H9 (cell line): ENCODE measurements around the gene CCN5. TPM values are rescaled to one million over a fixed set of nuclear protein-coding genes. Genes with fewer than 3 reads are reported as not detected.

Experiments used
- DNase-seq: peaks from one replicate; pipeline ENCODE4 v3.0.0-alpha.2; 2017
- H2AFZ ChIP-seq: one replicate; pipeline ENCODE4 v1.6.1; 2013; ENCODE audit warnings: mild to moderate bottlenecking, low read length, control low read depth, moderate library complexity
- H2AK5ac ChIP-seq: 2 replicates; pipeline ENCODE4 v1.6.1; 2013; ENCODE audit warnings: low read length, control low read depth, mixed read lengths; ENCODE audit not compliant: insufficient read length
- H2BK120ac ChIP-seq: one replicate; pipeline ENCODE4 v1.6.1; 2013; ENCODE audit warnings: low read depth, mild to moderate bottlenecking, low read length, control low read depth, inconsistent platforms; ENCODE audit not compliant: poor library complexity, severe bottlenecking
- H2BK12ac ChIP-seq: 2 replicates; pipeline ENCODE4 v1.6.1; 2013; ENCODE audit warnings: low read length, control low read depth, mixed read lengths, low read depth; ENCODE audit not compliant: insufficient read length
- H2BK15ac ChIP-seq: 2 replicates; pipeline ENCODE4 v1.6.1; 2013; ENCODE audit warnings: low read depth, low read length, control low read depth
- H2BK20ac ChIP-seq: one replicate; pipeline ENCODE4 v1.6.1; 2013; ENCODE audit warnings: low read depth, mild to moderate bottlenecking, low read length, control low read depth, inconsistent platforms; ENCODE audit not compliant: poor library complexity, severe bottlenecking
- H2BK5ac ChIP-seq: 2 replicates; pipeline ENCODE4 v1.6.1; 2013; ENCODE audit warnings: low read length, control low read depth, mixed read lengths; ENCODE audit not compliant: insufficient read length
- H3K14ac ChIP-seq: 2 replicates; pipeline ENCODE4 v1.6.1; 2013; ENCODE audit warnings: low read length, control low read depth; ENCODE audit not compliant: insufficient read depth
- H3K18ac ChIP-seq: 2 replicates; pipeline ENCODE4 v1.6.1; 2013; ENCODE audit warnings: low read depth, mild to moderate bottlenecking, mixed read lengths, low read length, control low read depth; ENCODE audit not compliant: insufficient read length
- H3K23ac ChIP-seq: 2 replicates; pipeline ENCODE4 v1.6.1; 2013; ENCODE audit warnings: low read length, control low read depth, mixed read lengths, low read depth; ENCODE audit not compliant: insufficient read length
- H3K23me2 ChIP-seq: 2 replicates; pipeline ENCODE4 v1.6.1; 2013; ENCODE audit warnings: low read depth, mild to moderate bottlenecking, mixed read lengths, low read length, control low read depth; ENCODE audit not compliant: insufficient read length, poor library complexity, severe bottlenecking
- H3K27ac ChIP-seq: 2 replicates; pipeline ENCODE4 v1.5.1; 2013; ENCODE audit warnings: low read length, control low read depth, mixed read lengths, low read depth; ENCODE audit not compliant: insufficient read length
- H3K27me3 ChIP-seq: 2 replicates; pipeline ENCODE4 v1.6.1; 2013; ENCODE audit warnings: low read length, control low read depth, inconsistent platforms; ENCODE audit not compliant: insufficient read depth
- H3K4ac ChIP-seq: 2 replicates; pipeline ENCODE4 v1.6.1; 2013; ENCODE audit warnings: low read depth, mild to moderate bottlenecking, control low read depth, inconsistent platforms, low read length, moderate library complexity
- H3K4me1 ChIP-seq: 2 replicates; pipeline ENCODE4 v1.6.1; 2013; ENCODE audit warnings: low read length, control low read depth, inconsistent platforms; ENCODE audit not compliant: insufficient read depth
- H3K4me2 ChIP-seq: 2 replicates; pipeline ENCODE4 v1.6.1; 2013; ENCODE audit warnings: low read length, control low read depth, mixed read lengths; ENCODE audit not compliant: insufficient read length, insufficient read depth
- H3K56ac ChIP-seq: 2 replicates; pipeline ENCODE4 v1.6.1; 2013; ENCODE audit warnings: low read depth, mild to moderate bottlenecking, mixed read lengths, low read length, control low read depth; ENCODE audit not compliant: insufficient read length
- H3K79me1 ChIP-seq: 2 replicates; pipeline ENCODE4 v1.6.1; 2013; ENCODE audit warnings: low read depth, mild to moderate bottlenecking, moderate library complexity, low read length, control low read depth, inconsistent platforms; ENCODE audit not compliant: insufficient read depth, poor library complexity, severe bottlenecking
- H3K79me2 ChIP-seq: 2 replicates; pipeline ENCODE4 v1.6.1; 2013; ENCODE audit warnings: low read length, control low read depth, inconsistent platforms; ENCODE audit not compliant: insufficient read depth
- H3K9ac ChIP-seq: 2 replicates; pipeline ENCODE4 v1.6.1; 2013; ENCODE audit warnings: low read length, control low read depth, mixed read lengths; ENCODE audit not compliant: insufficient read length; ENCODE audit errors: extremely low read depth
- H3K9me3 ChIP-seq: one replicate; pipeline ENCODE4 v1.6.1; 2013; ENCODE audit warnings: low read depth, low read length, inconsistent platforms; ENCODE audit not compliant: control insufficient read depth
- H3T11ph ChIP-seq: one replicate; pipeline ENCODE4 v1.6.1; 2013; ENCODE audit warnings: mild to moderate bottlenecking, low read length, control low read depth, inconsistent platforms
- H4K20me1 ChIP-seq: one replicate; pipeline ENCODE4 v1.6.1; 2013; ENCODE audit not compliant: control insufficient read depth, insufficient read length, insufficient read depth
- H4K5ac ChIP-seq: 2 replicates; pipeline ENCODE4 v1.6.1; 2013; ENCODE audit warnings: low read depth, mild to moderate bottlenecking, mixed read lengths, low read length, control low read depth; ENCODE audit not compliant: insufficient read length
- H4K8ac ChIP-seq: replicated peaks from 2 replicates; pipeline ENCODE4 v1.6.1; 2013; ENCODE audit warnings: low read length, control low read depth, mixed read lengths, low read depth; ENCODE audit not compliant: insufficient read length
- H4K91ac ChIP-seq: 2 replicates; pipeline ENCODE4 v1.6.1; 2013; ENCODE audit warnings: low read depth, mild to moderate bottlenecking, moderate library complexity, mixed read lengths, low read length, control low read depth; ENCODE audit not compliant: insufficient read length
- H3K27ac Mint-ChIP-seq, 3 experiments: 2 replicates in 2 of 3; 3 replicates in 1 of 3; pipeline ENCODE4 v1.8.0; 2020 to 2021; ENCODE audit warnings: mixed read lengths in 3 of 3, mild to moderate bottlenecking in 1 of 3, moderate library complexity in 1 of 3
- H3K27me3 Mint-ChIP-seq: 2 replicates; pipeline ENCODE4 v1.8.0; 2021; ENCODE audit warnings: low read depth, mild to moderate bottlenecking, moderate library complexity, mixed read lengths
- H3K36me3 Mint-ChIP-seq, 3 experiments: 2 replicates in 2 of 3; 3 replicates in 1 of 3; pipeline ENCODE4 v1.8.0; 2020 to 2021; ENCODE audit warnings: low read depth in 3 of 3, mixed read lengths in 3 of 3; ENCODE audit not compliant: insufficient read depth in 1 of 3
- H3K4me1 Mint-ChIP-seq, 2 experiments: 2 replicates each; pipeline ENCODE4 v1.8.0; 2020; ENCODE audit warnings: mixed read lengths in 2 of 2
- H3K4me3 Mint-ChIP-seq, 2 experiments: 2 replicates in 1 of 2; 3 replicates in 1 of 2; pipeline ENCODE4 v1.8.0; 2020 to 2021; ENCODE audit warnings: mild to moderate bottlenecking in 2 of 2, mixed read lengths in 2 of 2, moderate library complexity in 1 of 2
- H3K9me3 Mint-ChIP-seq, 2 experiments: 2 replicates in 1 of 2; 3 replicates in 1 of 2; pipeline ENCODE4 v1.8.0; 2020; ENCODE audit warnings: mild to moderate bottlenecking in 2 of 2, mixed read lengths in 2 of 2, moderate library complexity in 1 of 2
- WGBS: extraction: QIAGEN DNeasy Blood & Tissue Kit; methylation state at CpG from one replicate; pipeline ENCODE4 v1.1.7; 2013; ENCODE audit warnings: missing lambda C conversion rate, low lambda C conversion rate, mixed read lengths; ENCODE audit not compliant: insufficient read length; ENCODE audit errors: extremely low coverage; 5-methylcytosine and 5-hydroxymethylcytosine counted together
- total RNA-seq: library from RNA; stranded (reverse); gene quantifications from 2 replicates; pipeline ENCODE4 v1.2.1, GENCODE V29; 2021
- TF ChIP-seq, protein P1 (sequence below): fragments of 200-600 bp; sonication (generic); conservative IDR thresholded peaks from 3 replicates; pipeline ENCODE4 v1.8.0; 2021; ENCODE audit warnings: antibody characterized with exemption, mild to moderate bottlenecking

CCN5 gene
- total RNA-seq, 1 experiment from 2014 or later = not detected

DNA sequence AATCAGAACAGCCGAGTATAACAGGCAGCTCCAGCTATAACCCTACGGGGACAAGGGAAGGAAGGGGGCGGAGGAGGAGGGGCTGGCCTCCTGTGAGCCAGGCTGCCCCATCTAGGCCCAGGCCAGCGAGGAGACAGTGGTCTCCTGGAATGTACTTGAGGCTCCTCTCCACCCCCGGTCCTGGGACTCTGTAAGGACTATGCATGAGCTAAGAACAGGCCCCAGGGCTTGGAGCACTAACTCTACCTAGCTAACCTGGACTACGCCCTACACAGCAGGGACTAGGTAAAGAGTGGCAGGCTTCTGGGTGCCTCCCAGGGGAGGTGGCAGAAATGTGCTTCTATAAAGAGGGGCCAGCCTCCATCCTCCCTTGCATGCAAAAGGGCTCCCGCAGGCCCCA lies 39.4 kb downstream of the CCN5 start:
- Histone ChIP-seq H3K4me1 (no peaks in the 10 kb centered on the region), H2BK15ac (no peak overlapping the region), H3K14ac (no peak overlapping the region), H2AK5ac (no peak overlapping the region), H2AFZ (no peak overlapping the region), H3K27ac (no peak overlapping the region), H3K4ac (no peak overlapping the region), H3K56ac (no peak overlapping the region), H3K79me2 (no peaks in the 10 kb centered on the region), H2BK20ac (no peak overlapping the region), H3T11ph (no peak overlapping the region), H2BK120ac (no peak overlapping the region), H3K27me3 (no peaks in the 10 kb centered on the region), H4K5ac (no peak overlapping the region), H3K9ac (no peak overlapping the region), H3K23me2 (peaks cover 3% of the 10 kb centered on the region), H2BK12ac (no peak overlapping the region), H3K79me1 (no peaks in the 10 kb centered on the region), H3K4me2 (no peak overlapping the region), H4K20me1 (no peaks in the 10 kb centered on the region), H4K91ac (no peak overlapping the region), H4K8ac (no peak overlapping the region), H2BK5ac (no peak overlapping the region), H3K23ac (no peak overlapping the region), H3K9me3 (no peaks in the 10 kb centered on the region), H3K18ac (no peak overlapping the region)
- TF ChIP-seq, protein P1, sequence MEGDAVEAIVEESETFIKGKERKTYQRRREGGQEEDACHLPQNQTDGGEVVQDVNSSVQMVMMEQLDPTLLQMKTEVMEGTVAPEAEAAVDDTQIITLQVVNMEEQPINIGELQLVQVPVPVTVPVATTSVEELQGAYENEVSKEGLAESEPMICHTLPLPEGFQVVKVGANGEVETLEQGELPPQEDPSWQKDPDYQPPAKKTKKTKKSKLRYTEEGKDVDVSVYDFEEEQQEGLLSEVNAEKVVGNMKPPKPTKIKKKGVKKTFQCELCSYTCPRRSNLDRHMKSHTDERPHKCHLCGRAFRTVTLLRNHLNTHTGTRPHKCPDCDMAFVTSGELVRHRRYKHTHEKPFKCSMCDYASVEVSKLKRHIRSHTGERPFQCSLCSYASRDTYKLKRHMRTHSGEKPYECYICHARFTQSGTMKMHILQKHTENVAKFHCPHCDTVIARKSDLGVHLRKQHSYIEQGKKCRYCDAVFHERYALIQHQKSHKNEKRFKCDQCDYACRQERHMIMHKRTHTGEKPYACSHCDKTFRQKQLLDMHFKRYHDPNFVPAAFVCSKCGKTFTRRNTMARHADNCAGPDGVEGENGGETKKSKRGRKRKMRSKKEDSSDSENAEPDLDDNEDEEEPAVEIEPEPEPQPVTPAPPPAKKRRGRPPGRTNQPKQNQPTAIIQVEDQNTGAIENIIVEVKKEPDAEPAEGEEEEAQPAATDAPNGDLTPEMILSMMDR = no peak
- Mint-ChIP-seq H3K9me3 (no peaks in the 10 kb centered on the region; a peak in 1 of 5 replicates), H3K4me1 (peaks cover 6 to 27% of the 10 kb centered on the region in 2 experiments), H3K27ac (no peak overlapping the region), H3K36me3 (peaks cover 0 to 24% (median 2%) of the 10 kb centered on the region in 3 experiments; a peak in 4 of 7 replicates), H3K4me3 (no peak overlapping the region), H3K27me3 (peaks cover 11% of the 10 kb centered on the region)
- DNase-seq = no peak
- WGBS = no CpG with 5 or more reads among the region's 7 CpGs
